HG03558 (cell line): ENCODE results near the gene ATF7.
"Not testable (repeated sequence)": the region's sequence is repeated elsewhere in the genome, so short reads cannot be mapped to it uniquely, and the experiment has no call there.

ENCODE experiments used
- ATAC-seq: cut with Tn5 transposase; IDR thresholded peaks from one replicate; pipeline ENCODE4 v1.9.1; 2021; ENCODE audit warnings: moderate number of reproducible peaks; ENCODE audit not compliant: unreplicated experiment; ENCODE audit errors: extremely low read depth

The ATF7 gene

GRCh38 chr12:53572134-53572758 is 53.9 kb downstream of the ATF7 start:
- no peak for ATAC-seq

- ATAC-seq = no peak
Observed at GRCh38 chr12:53571295-53571694, 54.9 kb downstream of the ATF7 start.

- ATAC-seq = no peak
Observed at GRCh38 chr12:53568809-53569557, 57.2 kb downstream of the ATF7 start.

- no peak for ATAC-seq
Observed at GRCh38 chr12:53567961-53568808, 58.0 kb downstream of the ATF7 start.

- not testable (repeated sequence) for ATAC-seq
Observed at GRCh38 chr12:53565376-53565775, 60.8 kb downstream of the ATF7 start.

GRCh38 chr12:53564941-53565340 is 61.2 kb downstream of the ATF7 start:
- no peak for ATAC-seq

- no peak for ATAC-seq
Observed at GRCh38 chr12:53564278-53564677, 61.9 kb downstream of the ATF7 start.

- no peak for ATAC-seq
Observed at GRCh38 chr12:53563452-53564028, 62.6 kb downstream of the ATF7 start.

GRCh38 chr12:53561590-53561953 is 64.6 kb downstream of the ATF7 start:
- ATAC-seq = no peak

- no peak for ATAC-seq
Observed at GRCh38 chr12:53560912-53561589, 65.1 kb downstream of the ATF7 start.

GRCh38 chr12:53560351-53560750 is 65.8 kb downstream of the ATF7 start:
- ATAC-seq = no peak

GRCh38 chr12:53558631-53559030 is 67.6 kb downstream of the ATF7 start:
- ATAC-seq = no peak

- no peak for ATAC-seq
Observed at GRCh38 chr12:53552361-53553327, 73.5 kb downstream of the ATF7 start.

- ATAC-seq = no peak
Observed at GRCh38 chr12:53551889-53552291, 74.3 kb downstream of the ATF7 start.

- no peak for ATAC-seq
Observed at GRCh38 chr12:53550595-53550994, 75.6 kb downstream of the ATF7 start.

- not testable (repeated sequence) for ATAC-seq
Observed at GRCh38 chr12:53550131-53550530, 76.1 kb downstream of the ATF7 start.

- ATAC-seq = not testable (repeated sequence)
Observed at GRCh38 chr12:53548354-53548753, 77.8 kb downstream of the ATF7 start.

- peak; percentile 56 for ATAC-seq
Observed at GRCh38 chr12:53543539-53543938, 82.6 kb downstream of the ATF7 start.

- no peak for ATAC-seq
Observed at GRCh38 chr12:53539526-53539925, 86.7 kb downstream of the ATF7 start.
